Pons (tissue), 1 donor: ENCODE results near the gene CKAP4.

ENCODE experiments used
- DNase-seq: peaks from one replicate; pipeline ENCODE4 v3.0.0-alpha.2; 2016; ENCODE audit warnings: low spot score

CKAP4 gene

DNA sequence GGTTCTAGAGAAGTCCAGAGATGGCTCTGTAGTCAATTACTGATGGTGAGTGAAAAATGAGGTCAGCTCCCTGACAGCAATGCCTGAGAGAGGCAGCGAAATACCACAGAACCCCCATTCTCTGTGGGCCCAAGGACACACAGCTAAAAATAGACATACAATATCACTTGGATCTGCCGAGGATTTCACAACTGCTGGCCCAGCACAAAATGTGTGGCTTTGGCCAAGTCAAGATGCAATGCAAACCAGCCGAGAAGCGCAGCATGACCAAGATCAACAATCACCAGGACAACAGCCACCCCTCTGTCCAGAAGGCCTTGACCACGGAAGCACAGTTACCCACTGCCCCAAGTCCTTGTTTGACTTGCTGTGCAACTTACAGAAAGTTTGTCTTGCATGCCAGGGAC, 52.2 kb downstream of the CKAP4 start:
- DNase-seq = peak; percentile 69

DNA sequence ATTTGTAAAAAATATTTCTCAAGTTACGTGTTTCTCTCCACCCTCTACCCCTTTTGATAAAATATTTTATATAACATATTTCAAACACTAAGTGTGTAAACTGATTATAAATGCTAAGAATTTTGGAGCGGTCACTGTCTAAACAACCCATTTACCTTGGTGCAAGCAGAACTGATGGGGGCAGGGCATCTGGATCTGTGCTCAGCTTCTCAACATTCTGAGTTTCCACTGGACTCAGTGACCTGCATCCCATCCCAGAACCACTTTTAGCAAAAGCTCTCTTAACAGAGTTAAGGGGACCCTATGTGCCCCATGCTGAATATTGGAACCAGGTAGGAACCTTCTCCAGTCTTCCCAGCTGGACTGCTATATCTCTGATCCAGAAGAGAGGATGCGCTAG, 53.5 kb downstream of the CKAP4 start:
- DNase-seq = no peak

DNA sequence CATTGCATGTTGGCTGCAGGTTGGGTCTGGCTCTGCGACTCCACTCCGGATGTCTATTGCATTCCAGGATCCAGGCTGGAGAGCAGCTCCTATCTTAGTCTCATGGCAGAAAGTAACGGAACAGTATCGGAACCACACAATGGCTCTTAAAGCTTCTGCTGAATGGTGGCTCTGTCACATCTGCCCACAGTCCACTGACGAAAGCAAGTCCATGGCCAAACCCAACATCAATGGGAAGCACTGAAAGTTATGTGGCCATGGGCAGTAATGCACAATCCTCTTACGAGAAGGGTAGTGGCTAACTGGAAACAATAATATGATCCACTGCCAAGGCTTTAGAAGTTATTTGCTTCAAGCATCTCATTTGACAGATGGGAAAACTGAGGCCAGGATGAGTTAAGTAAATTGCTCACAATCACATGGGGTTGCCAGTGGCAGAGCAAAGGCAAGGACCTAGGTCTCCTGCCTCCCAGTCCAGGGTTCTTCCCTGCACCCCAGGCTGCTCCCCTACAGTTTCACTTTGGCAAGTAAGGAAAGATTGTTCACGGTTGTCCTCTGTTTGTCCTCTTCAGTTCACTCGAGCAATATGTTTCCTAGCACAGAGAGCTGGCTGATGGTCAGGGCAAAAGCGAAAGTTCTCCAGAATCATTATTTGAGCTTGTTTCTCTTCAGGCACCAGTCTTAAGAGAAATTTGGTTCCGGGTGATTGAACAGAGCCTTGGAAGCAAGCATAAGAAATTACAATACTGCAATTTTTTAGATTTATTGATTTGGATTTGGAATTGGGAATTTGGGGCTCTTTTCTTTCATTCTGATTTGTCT, 54.2 kb downstream of the CKAP4 start:
- no peak for DNase-seq

DNA sequence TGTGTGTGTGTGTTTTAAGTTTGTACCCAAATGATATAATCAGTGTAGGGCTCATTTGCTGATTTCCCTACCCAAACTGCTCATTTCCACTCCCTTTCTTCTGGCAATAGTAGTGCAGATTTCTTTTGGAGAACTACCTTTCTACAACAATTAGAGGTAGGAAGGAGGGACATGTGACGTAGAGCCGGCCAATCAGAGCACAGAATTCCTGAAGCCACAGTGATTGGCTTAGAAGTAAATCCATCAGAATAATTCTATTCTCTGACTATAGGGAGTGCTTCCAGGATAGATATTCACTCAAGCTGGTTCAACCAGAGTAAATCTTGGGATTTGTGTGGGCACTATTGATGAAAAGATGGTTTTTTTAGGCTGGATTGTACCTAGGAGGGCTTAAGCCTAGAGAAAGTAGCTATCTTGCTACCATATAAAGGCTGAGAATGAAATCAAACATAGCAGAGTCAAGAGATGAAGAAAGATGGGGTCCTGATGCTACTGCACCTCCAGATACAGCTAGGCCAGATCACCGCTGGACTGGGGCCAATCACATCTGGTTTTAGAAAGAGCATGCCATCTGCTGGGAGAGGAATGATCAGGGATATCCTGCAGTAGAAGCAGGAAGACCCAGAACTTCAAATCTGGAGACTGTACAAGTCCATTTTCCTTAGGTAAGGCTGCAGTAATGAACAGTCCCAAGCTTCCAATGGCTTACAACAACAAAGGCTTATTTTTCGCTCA, 55.0 kb downstream of the CKAP4 start:
- no peak for DNase-seq

DNA sequence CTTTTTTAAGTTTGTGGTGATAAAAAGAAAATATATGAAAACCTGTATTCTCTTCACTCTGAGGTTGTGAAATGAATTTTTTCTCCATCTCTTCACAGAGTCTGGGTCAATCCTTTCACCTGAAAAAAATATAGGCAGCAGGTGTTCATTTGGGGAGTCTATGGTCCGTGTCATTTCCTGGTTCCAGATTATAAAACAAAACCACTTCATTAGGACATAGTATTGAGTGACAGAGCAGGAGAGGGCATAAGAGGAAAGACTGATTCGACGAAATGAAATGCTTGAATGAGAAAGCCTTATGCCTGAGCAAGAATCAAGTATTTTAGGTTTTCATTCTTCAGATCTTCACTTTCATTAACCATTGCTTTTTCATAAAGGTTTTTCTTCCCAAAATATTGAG, 57.2 kb downstream of the CKAP4 start:
- DNase-seq = no peak

DNA sequence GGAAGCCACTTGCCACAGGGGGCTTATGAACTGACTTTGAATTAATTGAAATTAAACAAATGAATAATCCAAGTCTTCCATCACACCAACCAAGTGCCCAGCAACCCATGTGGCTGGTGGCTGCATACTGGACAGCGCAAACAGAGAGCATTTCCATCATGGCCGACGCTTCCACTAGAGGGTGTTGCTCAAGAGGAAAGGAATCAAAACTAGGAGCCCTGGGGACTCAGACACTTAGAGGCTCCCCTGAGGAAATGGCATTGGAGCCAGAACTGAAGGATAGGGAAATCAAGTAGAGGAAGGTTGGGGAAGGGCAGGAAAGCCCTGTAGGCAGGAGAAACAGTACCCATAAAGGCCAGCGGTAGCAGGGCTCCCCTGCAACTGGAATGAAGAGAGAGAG, 58.5 kb downstream of the CKAP4 start:
- no peak for DNase-seq

DNA sequence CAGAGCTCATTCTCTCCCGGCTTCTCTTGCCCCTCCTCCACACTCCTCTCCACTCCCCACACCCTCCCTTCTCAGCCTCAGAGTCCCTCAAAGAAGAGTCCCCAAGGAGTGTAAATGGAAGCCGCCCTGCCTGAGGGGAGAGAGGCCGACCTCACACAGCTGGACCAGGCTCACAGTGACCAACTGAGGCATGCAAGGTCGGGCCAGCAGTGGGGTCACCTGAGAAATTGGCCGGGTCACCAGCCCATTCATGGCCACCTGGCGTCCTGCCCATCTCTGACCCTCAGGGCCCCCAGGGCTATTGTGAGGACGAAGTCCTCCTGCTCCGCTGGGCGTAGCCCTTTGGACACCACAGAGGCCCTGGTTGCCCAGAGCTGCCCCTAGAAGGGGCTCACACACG, 59.6 kb downstream of the CKAP4 start:
- DNase-seq = no peak
